ENCODE data around the gene HSD11B2. TPM values are rescaled to one million over a fixed set of nuclear protein-coding genes. Genes with fewer than 3 reads are reported as not detected.

HSD11B2 gene
- total and polyA plus RNA-seq, 4 experiments from 2014 or later: 0.29 TPM; not detected in 3

GRCh38 chr16:67394155-67395104, 36.5 kb upstream of the HSD11B2 start:
- Mint-ChIP-seq H3K4me1 (peaks cover 2 to 9% (median 5%) of the 10 kb centered on the region in 4 donors), H3K27me3 (peaks cover 14 to 24% of the 10 kb centered on the region in 2 donors), H3K4me3 (peak overlapping the region; percentile 48 to 81 (median 68)), H3K9me3 (peaks cover 0 to 1% (median 0%) of the 10 kb centered on the region in 8 donors), H3K36me3 (no peaks in the 10 kb centered on the region), H3K27ac (peak overlapping the region in 1 of 7 donors; percentile 79)
- DNase-seq: peak in 2 of 5 donors; percentile 9 to 10
- Histone ChIP-seq H3K27ac (ENCODE audit: low read depth, low read length) (no peak overlapping the region), H3K4me3 (ENCODE audit: low read length in 2 of 2) (no peak overlapping the region), H3K36me3 (ENCODE audit: insufficient read depth, low read length) (no peaks in the 10 kb centered on the region), H3K27me3 (ENCODE audit: insufficient read depth, low read length) (peaks cover 18% of the 10 kb centered on the region), H3K4me1 (ENCODE audit: insufficient read depth, low read length) (peaks cover 15% of the 10 kb centered on the region), H3K9me3 (ENCODE audit: control insufficient read depth in 1 of 2, low read length in 2 of 2) (no peaks in the 10 kb centered on the region)
- intact Hi-C loops (cut with micrococcal nuclease): loop anchor here (5.0 kb wide), 1 partner anchor 117 kb away; the partner anchor contains the start of gene PLEKHG4
- POLR2A ChIA-PET (ENCODE audit: partially characterized antibody): no interaction called here
- CTCF ChIA-PET (ENCODE audit: partially characterized antibody): interaction anchor here (1.1 kb wide), 1 partner anchor 87 kb away, joined by 3 read pairs; the partner anchor contains the start of gene ATP6V0D1

- Histone ChIP-seq H3K4me3 (ENCODE audit: low read length in 2 of 2) (no peak overlapping the region), H3K9me3 (ENCODE audit: control insufficient read depth in 1 of 2, low read length in 2 of 2) (no peaks in the 10 kb centered on the region), H3K27me3 (ENCODE audit: insufficient read depth, low read length) (peaks cover 18% of the 10 kb centered on the region), H3K27ac (ENCODE audit: low read depth, low read length) (no peak overlapping the region), H3K36me3 (ENCODE audit: insufficient read depth, low read length) (no peaks in the 10 kb centered on the region), H3K4me1 (ENCODE audit: insufficient read depth, low read length) (peaks cover 15% of the 10 kb centered on the region)
- Mint-ChIP-seq H3K27me3 (peaks cover 14 to 24% of the 10 kb centered on the region in 2 donors), H3K4me1 (peaks cover 2 to 9% (median 5%) of the 10 kb centered on the region in 4 donors), H3K4me3 (peak overlapping the region in 1 of 8 donors; percentile 36), H3K27ac (no peak overlapping the region), H3K9me3 (peaks cover 0 to 1% (median 0%) of the 10 kb centered on the region in 8 donors), H3K36me3 (no peaks in the 10 kb centered on the region)
- POLR2A ChIA-PET (ENCODE audit: partially characterized antibody): no interaction called here
- CTCF ChIA-PET (ENCODE audit: partially characterized antibody): interaction anchor here (0.7 kb wide), 1 partner anchor 441 kb away, joined by 4 read pairs; no protein-coding TSS in a partner anchor
- no peak for DNase-seq
- intact Hi-C loops (cut with micrococcal nuclease): loop anchor here (5.0 kb wide), 1 partner anchor 118 kb away; the partner anchor contains the start of gene PLEKHG4
Observed at GRCh38 chr16:67395105-67395457, 35.8 kb upstream of the HSD11B2 start.

GRCh38 chr16:67395458-67396158, 35.3 kb upstream of the HSD11B2 start:
- ChIA-PET CTCF (ENCODE audit: partially characterized antibody) (interaction anchor here (0.7 kb wide), 1 partner anchor 441 kb away, joined by 4 read pairs; no protein-coding TSS in a partner anchor), POLR2A (ENCODE audit: partially characterized antibody) (no interaction called here)
- Histone ChIP-seq H3K4me1 (ENCODE audit: insufficient read depth, low read length) (peaks cover 15% of the 10 kb centered on the region), H3K36me3 (ENCODE audit: insufficient read depth, low read length) (no peaks in the 10 kb centered on the region), H3K9me3 (ENCODE audit: control insufficient read depth in 1 of 2, low read length in 2 of 2) (no peaks in the 10 kb centered on the region), H3K27me3 (ENCODE audit: insufficient read depth, low read length) (peaks cover 18% of the 10 kb centered on the region), H3K27ac (ENCODE audit: low read depth, low read length) (no peak overlapping the region), H3K4me3 (ENCODE audit: low read length in 2 of 2) (no peak overlapping the region)
- Mint-ChIP-seq H3K36me3 (no peaks in the 10 kb centered on the region), H3K4me1 (peaks cover 2 to 9% (median 5%) of the 10 kb centered on the region in 4 donors), H3K27ac (no peak overlapping the region), H3K27me3 (peaks cover 14 to 23% of the 10 kb centered on the region in 2 donors), H3K4me3 (no peak overlapping the region), H3K9me3 (peaks cover 0 to 1% (median 0%) of the 10 kb centered on the region in 8 donors)
- intact Hi-C loops (cut with micrococcal nuclease): loop anchor here (5.0 kb wide), 1 partner anchor 118 kb away; the partner anchor contains the start of gene PLEKHG4
- no peak for DNase-seq

GRCh38 chr16:67396159-67397035, 34.5 kb upstream of the HSD11B2 start:
- no peak for DNase-seq
- Mint-ChIP-seq H3K27me3 (peaks cover 14 to 25% of the 10 kb centered on the region in 2 donors), H3K36me3 (no peaks in the 10 kb centered on the region), H3K4me3 (no peak overlapping the region), H3K4me1 (peaks cover 2 to 9% (median 5%) of the 10 kb centered on the region in 4 donors), H3K9me3 (peaks cover 0 to 1% (median 0%) of the 10 kb centered on the region in 8 donors), H3K27ac (no peak overlapping the region)
- Histone ChIP-seq H3K27ac (ENCODE audit: low read depth, low read length) (no peak overlapping the region), H3K9me3 (ENCODE audit: control insufficient read depth in 1 of 2, low read length in 2 of 2) (no peaks in the 10 kb centered on the region), H3K27me3 (ENCODE audit: insufficient read depth, low read length) (peaks cover 18% of the 10 kb centered on the region), H3K4me3 (ENCODE audit: low read length in 2 of 2) (no peak overlapping the region), H3K36me3 (ENCODE audit: insufficient read depth, low read length) (no peaks in the 10 kb centered on the region), H3K4me1 (ENCODE audit: insufficient read depth, low read length) (peaks cover 15% of the 10 kb centered on the region)
- intact Hi-C loops (cut with micrococcal nuclease): loop anchor here (5.0 kb wide), 1 partner anchor 119 kb away; the partner anchor contains the start of gene PLEKHG4
- ChIA-PET CTCF (ENCODE audit: partially characterized antibody) (no interaction called here), POLR2A (ENCODE audit: partially characterized antibody) (no interaction called here)

GRCh38 chr16:67397036-67397801, 33.7 kb upstream of the HSD11B2 start:
- Histone ChIP-seq H3K4me3 (ENCODE audit: low read length in 2 of 2) (no peak overlapping the region), H3K27ac (ENCODE audit: low read depth, low read length) (no peak overlapping the region), H3K36me3 (ENCODE audit: insufficient read depth, low read length) (no peaks in the 10 kb centered on the region), H3K27me3 (ENCODE audit: insufficient read depth, low read length) (peaks cover 18% of the 10 kb centered on the region), H3K4me1 (ENCODE audit: insufficient read depth, low read length) (peaks cover 15% of the 10 kb centered on the region), H3K9me3 (ENCODE audit: control insufficient read depth in 1 of 2, low read length in 2 of 2) (no peaks in the 10 kb centered on the region)
- intact Hi-C loops (cut with micrococcal nuclease): loop anchor here (5.0 kb wide), 1 partner anchor 120 kb away; the partner anchor contains the start of gene PLEKHG4
- DNase-seq: no peak
- Mint-ChIP-seq H3K27me3 (peaks cover 14 to 23% of the 10 kb centered on the region in 2 donors), H3K4me1 (peaks cover 2 to 9% (median 5%) of the 10 kb centered on the region in 4 donors), H3K27ac (no peak overlapping the region), H3K4me3 (no peak overlapping the region), H3K36me3 (no peaks in the 10 kb centered on the region), H3K9me3 (peaks cover 0 to 1% (median 0%) of the 10 kb centered on the region in 8 donors)
- POLR2A ChIA-PET (ENCODE audit: partially characterized antibody): no interaction called here
- CTCF ChIA-PET (ENCODE audit: partially characterized antibody): no interaction called here
